ENCODE data around the gene STXBP5L.

GRCh38 chr3:121126033-121126706 is 218.2 kb downstream of the STXBP5L start:
- no peak for TF ChIP-seq CTCF (conservative IDR thresholded peaks at IDR 0.05; ENCODE audit: low read depth, low read length)
- no peak for TF ChIP-seq SMC3 (IDR thresholded peaks at IDR 0.05; ENCODE audit: low read depth, low read length)
- no peak for TF ChIP-seq POLR2A (IDR thresholded peaks at IDR 0.05; ENCODE audit: low read depth, low read length)
- TF ChIP-seq MXI1 (IDR thresholded peaks at IDR 0.05; ENCODE audit: borderline replicate concordance, low read depth, low read length) = no peak
- TF ChIP-seq RAD21 (IDR thresholded peaks at IDR 0.05; ENCODE audit: low read length) = no peak
- TF ChIP-seq MAFK (IDR thresholded peaks at IDR 0.05; ENCODE audit: low read depth, low read length) = no peak
- no peak for TF ChIP-seq CHD1 (IDR thresholded peaks at IDR 0.05; ENCODE audit: low read depth, low read length)
- TF ChIP-seq MAZ (IDR thresholded peaks at IDR 0.05; ENCODE audit: borderline replicate concordance, low read depth, low read length) = no peak
- TF ChIP-seq, protein P1, sequence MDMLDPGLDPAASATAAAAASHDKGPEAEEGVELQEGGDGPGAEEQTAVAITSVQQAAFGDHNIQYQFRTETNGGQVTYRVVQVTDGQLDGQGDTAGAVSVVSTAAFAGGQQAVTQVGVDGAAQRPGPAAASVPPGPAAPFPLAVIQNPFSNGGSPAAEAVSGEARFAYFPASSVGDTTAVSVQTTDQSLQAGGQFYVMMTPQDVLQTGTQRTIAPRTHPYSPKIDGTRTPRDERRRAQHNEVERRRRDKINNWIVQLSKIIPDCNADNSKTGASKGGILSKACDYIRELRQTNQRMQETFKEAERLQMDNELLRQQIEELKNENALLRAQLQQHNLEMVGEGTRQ (IDR thresholded peaks at IDR 0.05; ENCODE audit: low read depth, low read length) = no peak
- no peak for TF ChIP-seq RFX5 (IDR thresholded peaks at IDR 0.05; ENCODE audit: low read depth, low read length)
- TF ChIP-seq, protein P2, sequence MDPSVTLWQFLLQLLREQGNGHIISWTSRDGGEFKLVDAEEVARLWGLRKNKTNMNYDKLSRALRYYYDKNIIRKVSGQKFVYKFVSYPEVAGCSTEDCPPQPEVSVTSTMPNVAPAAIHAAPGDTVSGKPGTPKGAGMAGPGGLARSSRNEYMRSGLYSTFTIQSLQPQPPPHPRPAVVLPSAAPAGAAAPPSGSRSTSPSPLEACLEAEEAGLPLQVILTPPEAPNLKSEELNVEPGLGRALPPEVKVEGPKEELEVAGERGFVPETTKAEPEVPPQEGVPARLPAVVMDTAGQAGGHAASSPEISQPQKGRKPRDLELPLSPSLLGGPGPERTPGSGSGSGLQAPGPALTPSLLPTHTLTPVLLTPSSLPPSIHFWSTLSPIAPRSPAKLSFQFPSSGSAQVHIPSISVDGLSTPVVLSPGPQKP (IDR thresholded peaks at IDR 0.05; ENCODE audit: borderline replicate concordance, low read depth, low read length) = no peak
- TF ChIP-seq BHLHE40 (IDR thresholded peaks at IDR 0.05; ENCODE audit: low read depth, low read length) = no peak
- TF ChIP-seq RCOR1 (IDR thresholded peaks at IDR 0.05; ENCODE audit: insufficient replicate concordance, low read length) = no peak
- no peak for TF ChIP-seq FOS (IDR thresholded peaks at IDR 0.05; ENCODE audit: low read depth, low read length)
